Stimulated activated CD4-positive, alpha-beta T cell treated with anti-CD3 and anti-CD28 coated beads, Interleukin-4, amount 100 ng/mL, for 24 hours (primary cell): ENCODE data around the gene CFHR4.
"Not testable (repeated sequence)": the region's sequence is repeated elsewhere in the genome, so short reads cannot be mapped to it uniquely, and the experiment has no call there.

Experiments used
- DNase-seq: peaks from one replicate; pipeline ENCODE4 v3.0.0-alpha.2; 2020

CFHR4 gene

GRCh38 chr1:196943568-196943967 lies 55.7 kb downstream of the CFHR4 start, which contains the start of gene CFHR2:
TSS of gene CFHR2 (plus strand) at chr1:196943738. CDS start at chr1:196943881, 143 bp downstream.
- not testable (repeated sequence) for DNase-seq

- no peak for DNase-seq
These were observed 64.0 kb downstream of the CFHR4 start for GRCh38 chr1:196951711-196952394.

GRCh38 chr1:196954778-196955177 lies 66.9 kb downstream of the CFHR4 start:
- no peak for DNase-seq

GRCh38 chr1:196955926-196956325 lies 68.1 kb downstream of the CFHR4 start:
- DNase-seq = no peak

GRCh38 chr1:196960854-196961253 lies 73.0 kb downstream of the CFHR4 start:
- no peak for DNase-seq
